Fibroblast of the aortic adventitia (primary cell): ENCODE results near the gene FSD1. TPM values are rescaled to one million over a fixed set of nuclear protein-coding genes. Genes with fewer than 3 reads are reported as not detected.
"Not testable (repeated sequence)": the region's sequence is repeated elsewhere in the genome, so short reads cannot be mapped to it uniquely, and the experiment has no call there.

Experiments used
- DNase-seq: peaks from one replicate; pipeline ENCODE4 v3.0.0-alpha.2; 2010; ENCODE audit warnings: low read depth
- H3K4me3 ChIP-seq: 2 replicates; pipeline ENCODE4 v1.5.1; 2011; ENCODE audit warnings: low read depth, mild to moderate bottlenecking, control low read depth, low read length, moderate library complexity
- total RNA-seq: library from RNA; depleted of rRNA; stranded (reverse); fragments of >200 nt; gene quantifications from 2 replicates; pipeline ENCODE4 v1.2.3, GENCODE V29; 2012; ENCODE audit warnings: low replicate concordance
- TF ChIP-seq, protein P1 (sequence below): IDR thresholded peaks from 2 replicates; pipeline ENCODE4 v1.5.1; 2011; ENCODE audit warnings: mild to moderate bottlenecking, low read length, control low read depth, inconsistent platforms; ENCODE audit not compliant: insufficient read depth

FSD1 gene
- total RNA-seq, 1 donor: 7.5 TPM

GRCh38 chr19:4266253-4267000 lies 38.0 kb upstream of the FSD1 start:
- TF ChIP-seq, protein P1, sequence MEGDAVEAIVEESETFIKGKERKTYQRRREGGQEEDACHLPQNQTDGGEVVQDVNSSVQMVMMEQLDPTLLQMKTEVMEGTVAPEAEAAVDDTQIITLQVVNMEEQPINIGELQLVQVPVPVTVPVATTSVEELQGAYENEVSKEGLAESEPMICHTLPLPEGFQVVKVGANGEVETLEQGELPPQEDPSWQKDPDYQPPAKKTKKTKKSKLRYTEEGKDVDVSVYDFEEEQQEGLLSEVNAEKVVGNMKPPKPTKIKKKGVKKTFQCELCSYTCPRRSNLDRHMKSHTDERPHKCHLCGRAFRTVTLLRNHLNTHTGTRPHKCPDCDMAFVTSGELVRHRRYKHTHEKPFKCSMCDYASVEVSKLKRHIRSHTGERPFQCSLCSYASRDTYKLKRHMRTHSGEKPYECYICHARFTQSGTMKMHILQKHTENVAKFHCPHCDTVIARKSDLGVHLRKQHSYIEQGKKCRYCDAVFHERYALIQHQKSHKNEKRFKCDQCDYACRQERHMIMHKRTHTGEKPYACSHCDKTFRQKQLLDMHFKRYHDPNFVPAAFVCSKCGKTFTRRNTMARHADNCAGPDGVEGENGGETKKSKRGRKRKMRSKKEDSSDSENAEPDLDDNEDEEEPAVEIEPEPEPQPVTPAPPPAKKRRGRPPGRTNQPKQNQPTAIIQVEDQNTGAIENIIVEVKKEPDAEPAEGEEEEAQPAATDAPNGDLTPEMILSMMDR: no peak
- no peak overlapping the region for H3K4me3 ChIP-seq
- no peak for DNase-seq

- H3K4me3 ChIP-seq: no peak overlapping the region
- TF ChIP-seq, protein P1: peak; percentile 80
- peak; percentile 40 for DNase-seq
These were observed 37.1 kb upstream of the FSD1 start for GRCh38 chr19:4267101-4267900.

GRCh38 chr19:4267901-4268815 lies 36.2 kb upstream of the FSD1 start:
- no peak for DNase-seq
- TF ChIP-seq, protein P1: no peak
- H3K4me3 ChIP-seq: no peak overlapping the region

DNA sequence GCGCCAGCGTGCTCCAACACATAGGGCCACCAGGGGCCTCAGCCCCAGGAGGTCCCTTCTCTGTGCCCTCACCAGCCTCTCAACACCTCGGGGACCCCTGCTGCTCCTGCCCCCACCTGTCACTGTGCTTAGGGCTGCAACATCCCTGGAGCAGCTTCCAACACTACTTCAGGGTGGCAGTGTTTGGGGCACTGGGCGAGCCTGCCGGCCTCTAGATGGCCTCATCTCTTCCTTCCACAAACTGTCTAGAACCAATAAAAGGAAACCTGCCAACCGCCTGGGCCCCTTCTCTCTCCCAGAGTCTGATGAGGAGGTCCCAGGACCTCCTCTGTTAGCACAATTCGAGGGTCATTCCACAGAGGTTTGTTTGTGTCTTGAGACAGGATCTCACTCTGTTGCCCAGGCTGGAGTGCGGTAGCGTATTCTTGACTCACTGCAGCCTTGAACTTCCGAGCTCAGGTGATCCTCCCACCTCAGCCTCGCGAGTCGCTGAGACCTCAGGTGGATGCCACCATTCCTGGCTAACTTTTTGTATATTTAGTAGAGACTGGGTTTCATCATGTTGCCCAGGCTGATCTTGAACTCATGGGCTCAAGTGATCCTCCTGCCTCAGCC lies 35.5 kb upstream of the FSD1 start:
- DNase-seq: no peak
- H3K4me3 ChIP-seq: no peak overlapping the region
- TF ChIP-seq, protein P1: no peak

DNA sequence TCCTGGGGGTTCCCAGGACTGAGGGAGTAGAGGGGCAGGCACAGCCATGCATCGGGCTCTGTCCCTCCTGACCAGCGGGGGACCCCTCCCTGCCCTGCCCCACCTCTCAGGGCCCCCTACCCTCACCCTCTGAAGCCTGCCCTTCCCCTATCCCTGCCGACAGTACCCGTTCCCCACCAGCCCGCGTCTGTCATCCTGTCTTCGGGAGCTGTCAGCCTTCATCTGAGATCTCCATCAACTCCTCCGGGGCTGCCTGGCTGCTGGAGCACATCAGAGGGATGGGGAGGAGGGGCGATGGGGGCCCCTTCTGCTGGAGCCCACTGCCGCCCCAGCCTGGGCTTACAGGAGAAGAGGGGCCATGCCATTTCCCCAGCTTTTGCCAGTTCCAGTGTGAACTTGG lies 31.5 kb upstream of the FSD1 start:
- TF ChIP-seq, protein P1: no peak
- no peak for DNase-seq
- H3K4me3 ChIP-seq: no peak overlapping the region

GRCh38 chr19:4274321-4274686 lies 30.1 kb upstream of the FSD1 start:
- DNase-seq: not testable (repeated sequence)

More at GRCh38 chr19:4274321-4274686, 30.1 kb upstream of the FSD1 start:
- not testable (repeated sequence) for H3K4me3 ChIP-seq
